Measurements from ENCODE around the gene ABCC4.

Gene ABCC4

DNA sequence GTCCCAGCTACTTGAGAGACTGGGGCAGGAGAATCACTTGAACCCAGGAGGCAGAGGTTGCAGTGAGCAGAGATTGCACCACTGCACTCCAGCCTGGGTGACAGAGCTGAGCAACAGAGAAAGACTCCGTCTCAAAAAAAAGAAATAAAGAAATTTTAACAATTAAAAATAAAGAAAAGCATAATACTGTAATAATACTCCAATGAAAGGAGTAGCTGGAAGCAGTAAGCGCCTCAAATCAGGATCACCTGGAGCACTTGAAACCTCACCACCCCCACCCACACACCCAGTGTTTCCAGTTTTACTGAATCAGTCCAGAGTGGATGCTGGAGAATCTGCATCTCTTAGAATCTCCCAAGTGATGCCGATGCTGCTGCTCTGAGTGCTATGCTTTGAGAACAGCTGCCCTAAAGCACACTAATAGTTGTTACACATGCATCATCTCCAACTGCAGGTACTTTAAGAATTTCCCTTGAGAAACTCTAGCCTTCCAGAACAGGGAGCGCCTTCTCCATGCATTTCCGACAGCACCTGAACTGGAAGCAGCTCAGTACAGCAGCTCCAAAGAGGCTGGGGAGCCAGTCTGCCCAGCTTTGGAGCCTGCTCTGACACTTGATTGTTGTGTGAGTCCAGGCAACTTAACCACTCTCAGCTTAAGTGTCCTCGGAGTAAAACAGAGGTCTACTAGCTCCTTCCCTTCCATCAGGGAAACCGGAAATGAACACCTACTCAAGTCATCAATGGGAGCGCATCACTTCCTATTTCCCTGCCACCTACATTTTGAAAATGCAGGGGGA, 2.9 kb downstream of the ABCC4 start (continued):
- TF ChIP-seq, protein P1, sequence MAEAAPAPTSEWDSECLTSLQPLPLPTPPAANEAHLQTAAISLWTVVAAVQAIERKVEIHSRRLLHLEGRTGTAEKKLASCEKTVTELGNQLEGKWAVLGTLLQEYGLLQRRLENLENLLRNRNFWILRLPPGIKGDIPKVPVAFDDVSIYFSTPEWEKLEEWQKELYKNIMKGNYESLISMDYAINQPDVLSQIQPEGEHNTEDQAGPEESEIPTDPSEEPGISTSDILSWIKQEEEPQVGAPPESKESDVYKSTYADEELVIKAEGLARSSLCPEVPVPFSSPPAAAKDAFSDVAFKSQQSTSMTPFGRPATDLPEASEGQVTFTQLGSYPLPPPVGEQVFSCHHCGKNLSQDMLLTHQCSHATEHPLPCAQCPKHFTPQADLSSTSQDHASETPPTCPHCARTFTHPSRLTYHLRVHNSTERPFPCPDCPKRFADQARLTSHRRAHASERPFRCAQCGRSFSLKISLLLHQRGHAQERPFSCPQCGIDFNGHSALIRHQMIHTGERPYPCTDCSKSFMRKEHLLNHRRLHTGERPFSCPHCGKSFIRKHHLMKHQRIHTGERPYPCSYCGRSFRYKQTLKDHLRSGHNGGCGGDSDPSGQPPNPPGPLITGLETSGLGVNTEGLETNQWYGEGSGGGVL (tag by site-specific recombination; IDR thresholded peaks at IDR 0.05): no peak
- TF ChIP-seq IKZF3 (tag by site-specific recombination; IDR thresholded peaks at IDR 0.05) (0 out of 2 replicates have a peak, but pooled peaks have one; percentile 10), ZNF843 (tag by site-specific recombination; IDR thresholded peaks at IDR 0.05) (no peak)
- TF ChIP-seq, protein P2, sequence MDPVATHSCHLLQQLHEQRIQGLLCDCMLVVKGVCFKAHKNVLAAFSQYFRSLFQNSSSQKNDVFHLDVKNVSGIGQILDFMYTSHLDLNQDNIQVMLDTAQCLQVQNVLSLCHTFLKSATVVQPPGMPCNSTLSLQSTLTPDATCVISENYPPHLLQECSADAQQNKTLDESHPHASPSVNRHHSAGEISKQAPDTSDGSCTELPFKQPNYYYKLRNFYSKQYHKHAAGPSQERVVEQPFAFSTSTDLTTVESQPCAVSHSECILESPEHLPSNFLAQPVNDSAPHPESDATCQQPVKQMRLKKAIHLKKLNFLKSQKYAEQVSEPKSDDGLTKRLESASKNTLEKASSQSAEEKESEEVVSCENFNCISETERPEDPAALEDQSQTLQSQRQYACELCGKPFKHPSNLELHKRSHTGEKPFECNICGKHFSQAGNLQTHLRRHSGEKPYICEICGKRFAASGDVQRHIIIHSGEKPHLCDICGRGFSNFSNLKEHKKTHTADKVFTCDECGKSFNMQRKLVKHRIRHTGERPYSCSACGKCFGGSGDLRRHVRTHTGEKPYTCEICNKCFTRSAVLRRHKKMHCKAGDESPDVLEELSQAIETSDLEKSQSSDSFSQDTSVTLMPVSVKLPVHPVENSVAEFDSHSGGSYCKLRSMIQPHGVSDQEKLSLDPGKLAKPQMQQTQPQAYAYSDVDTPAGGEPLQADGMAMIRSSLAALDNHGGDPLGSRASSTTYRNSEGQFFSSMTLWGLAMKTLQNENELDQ (tag by site-specific recombination; IDR thresholded peaks at IDR 0.05; ENCODE audit: low read depth): no peak

DNA sequence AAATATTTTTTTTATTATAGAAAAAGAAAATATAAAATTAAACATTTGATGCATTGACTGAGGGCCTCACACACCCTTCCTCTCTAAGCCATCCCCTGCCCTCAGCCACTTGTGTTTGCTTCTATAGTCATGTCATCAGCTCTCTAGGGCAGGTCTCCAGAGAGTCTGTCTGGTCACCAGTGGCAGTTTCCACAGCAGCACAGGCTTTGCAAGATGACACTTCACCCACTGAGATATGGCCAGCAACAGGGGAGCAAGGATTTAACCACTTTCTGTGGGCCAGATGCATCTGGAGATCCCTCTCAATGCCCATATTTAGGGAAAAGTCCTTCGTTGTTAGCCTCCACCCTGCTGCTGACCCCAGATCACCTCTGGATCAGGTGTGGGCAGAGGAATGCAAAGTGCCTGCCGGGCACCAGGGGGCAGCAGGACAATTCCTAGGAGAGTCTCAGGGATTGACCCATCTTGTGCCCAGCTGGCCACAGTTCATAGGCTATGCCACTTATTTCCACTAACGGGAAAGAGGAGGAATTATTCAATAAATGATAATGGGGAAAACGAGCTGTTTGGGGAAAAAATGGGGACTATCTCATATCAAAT, 4.8 kb downstream of the ABCC4 start:
- peaks cover 7% of the 10 kb centered on the region; the same call in 1 of the 2 replicates for H3K4me1 ChIP-seq (ENCODE audit: control insufficient read depth, insufficient read depth, low read length)

More for the DNA sequence above, 4.8 kb downstream of the ABCC4 start:
- no peaks in the 10 kb centered on the region for H3K36me3 ChIP-seq (ENCODE audit: control insufficient read depth in 2 of 2, insufficient read depth in 1 of 2, low read length in 2 of 2)
- no peak overlapping the region for H3K27ac ChIP-seq (ENCODE audit: extremely low read depth, low read depth, low read length)
- no peak for TF ChIP-seq ZEB2 (tag by site-specific recombination; IDR thresholded peaks at IDR 0.05)
- no peak for TF ChIP-seq YY2 (tag by site-specific recombination; IDR thresholded peaks at IDR 0.05)
- TF ChIP-seq YY1 (tag by site-specific recombination; IDR thresholded peaks at IDR 0.05): no peak
- no peak for TF ChIP-seq KLF10 (tag by site-specific recombination; IDR thresholded peaks at IDR 0.05)
- no peak for TF ChIP-seq ZXDB (tag by site-specific recombination; IDR thresholded peaks at IDR 0.05)
- TF ChIP-seq ZFP3 (tag by site-specific recombination; IDR thresholded peaks at IDR 0.05; ENCODE audit: low read depth): no peak
- no peak for TF ChIP-seq ZNF571 (tag by site-specific recombination; IDR thresholded peaks at IDR 0.05)
- TF ChIP-seq, protein P3, sequence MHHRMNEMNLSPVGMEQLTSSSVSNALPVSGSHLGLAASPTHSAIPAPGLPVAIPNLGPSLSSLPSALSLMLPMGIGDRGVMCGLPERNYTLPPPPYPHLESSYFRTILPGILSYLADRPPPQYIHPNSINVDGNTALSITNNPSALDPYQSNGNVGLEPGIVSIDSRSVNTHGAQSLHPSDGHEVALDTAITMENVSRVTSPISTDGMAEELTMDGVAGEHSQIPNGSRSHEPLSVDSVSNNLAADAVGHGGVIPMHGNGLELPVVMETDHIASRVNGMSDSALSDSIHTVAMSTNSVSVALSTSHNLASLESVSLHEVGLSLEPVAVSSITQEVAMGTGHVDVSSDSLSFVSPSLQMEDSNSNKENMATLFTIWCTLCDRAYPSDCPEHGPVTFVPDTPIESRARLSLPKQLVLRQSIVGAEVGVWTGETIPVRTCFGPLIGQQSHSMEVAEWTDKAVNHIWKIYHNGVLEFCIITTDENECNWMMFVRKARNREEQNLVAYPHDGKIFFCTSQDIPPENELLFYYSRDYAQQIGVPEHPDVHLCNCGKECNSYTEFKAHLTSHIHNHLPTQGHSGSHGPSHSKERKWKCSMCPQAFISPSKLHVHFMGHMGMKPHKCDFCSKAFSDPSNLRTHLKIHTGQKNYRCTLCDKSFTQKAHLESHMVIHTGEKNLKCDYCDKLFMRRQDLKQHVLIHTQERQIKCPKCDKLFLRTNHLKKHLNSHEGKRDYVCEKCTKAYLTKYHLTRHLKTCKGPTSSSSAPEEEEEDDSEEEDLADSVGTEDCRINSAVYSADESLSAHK (tag by site-specific recombination; IDR thresholded peaks at IDR 0.05): no peak
- TF ChIP-seq ZNF16 (tag by site-specific recombination; IDR thresholded peaks at IDR 0.05; ENCODE audit: low read depth): no peak
- TF ChIP-seq ZNF302 (tag by site-specific recombination; IDR thresholded peaks at IDR 0.05; ENCODE audit: low read depth): no peak
- TF ChIP-seq ZNF544 (tag by site-specific recombination; IDR thresholded peaks at IDR 0.05): no peak
- TF ChIP-seq, protein P4, sequence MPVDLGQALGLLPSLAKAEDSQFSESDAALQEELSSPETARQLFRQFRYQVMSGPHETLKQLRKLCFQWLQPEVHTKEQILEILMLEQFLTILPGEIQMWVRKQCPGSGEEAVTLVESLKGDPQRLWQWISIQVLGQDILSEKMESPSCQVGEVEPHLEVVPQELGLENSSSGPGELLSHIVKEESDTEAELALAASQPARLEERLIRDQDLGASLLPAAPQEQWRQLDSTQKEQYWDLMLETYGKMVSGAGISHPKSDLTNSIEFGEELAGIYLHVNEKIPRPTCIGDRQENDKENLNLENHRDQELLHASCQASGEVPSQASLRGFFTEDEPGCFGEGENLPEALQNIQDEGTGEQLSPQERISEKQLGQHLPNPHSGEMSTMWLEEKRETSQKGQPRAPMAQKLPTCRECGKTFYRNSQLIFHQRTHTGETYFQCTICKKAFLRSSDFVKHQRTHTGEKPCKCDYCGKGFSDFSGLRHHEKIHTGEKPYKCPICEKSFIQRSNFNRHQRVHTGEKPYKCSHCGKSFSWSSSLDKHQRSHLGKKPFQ (tag by site-specific recombination; IDR thresholded peaks at IDR 0.05): no peak
- TF ChIP-seq ZNF112 (tag by site-specific recombination; IDR thresholded peaks at IDR 0.05): no peak
- no peak for TF ChIP-seq ZNF549 (tag by site-specific recombination; IDR thresholded peaks at IDR 0.05)
- no peak for TF ChIP-seq BCL11A (tag by site-specific recombination; IDR thresholded peaks at IDR 0.05; ENCODE audit: low read depth)
- no peak for TF ChIP-seq KLF1 (tag by site-specific recombination; IDR thresholded peaks at IDR 0.05)
- no peak for TF ChIP-seq ZNF416 (tag by site-specific recombination; IDR thresholded peaks at IDR 0.05)
- ChIA-PET CTCF (interaction anchor here (0.5 to 2.1 kb wide), 15 partner anchors 33 to 566 kb away, joined by 3 to 29 read pairs (median 5); no protein-coding TSS in a partner anchor), POLR2A (interaction anchor here (0.8 kb wide), 1 partner anchor 84 kb away, joined by 3 read pairs; no protein-coding TSS in a partner anchor)
- H3K9me3 ChIP-seq (ENCODE audit: control insufficient read depth, insufficient read depth, low read depth, low read length): no peaks in the 10 kb centered on the region
- no peak overlapping the region for H3K4me3 ChIP-seq (ENCODE audit: low read depth, low read length)
